GM18526 (cell line): ENCODE measurements around the gene ZNF217.

Source experiments
- POLR2A ChIP-seq: IDR thresholded peaks from 3 replicates; pipeline ENCODE4 v1.6.1; 2011; ENCODE audit not compliant: insufficient read length; ENCODE audit errors: extremely low read depth

The ZNF217 gene

DNA sequence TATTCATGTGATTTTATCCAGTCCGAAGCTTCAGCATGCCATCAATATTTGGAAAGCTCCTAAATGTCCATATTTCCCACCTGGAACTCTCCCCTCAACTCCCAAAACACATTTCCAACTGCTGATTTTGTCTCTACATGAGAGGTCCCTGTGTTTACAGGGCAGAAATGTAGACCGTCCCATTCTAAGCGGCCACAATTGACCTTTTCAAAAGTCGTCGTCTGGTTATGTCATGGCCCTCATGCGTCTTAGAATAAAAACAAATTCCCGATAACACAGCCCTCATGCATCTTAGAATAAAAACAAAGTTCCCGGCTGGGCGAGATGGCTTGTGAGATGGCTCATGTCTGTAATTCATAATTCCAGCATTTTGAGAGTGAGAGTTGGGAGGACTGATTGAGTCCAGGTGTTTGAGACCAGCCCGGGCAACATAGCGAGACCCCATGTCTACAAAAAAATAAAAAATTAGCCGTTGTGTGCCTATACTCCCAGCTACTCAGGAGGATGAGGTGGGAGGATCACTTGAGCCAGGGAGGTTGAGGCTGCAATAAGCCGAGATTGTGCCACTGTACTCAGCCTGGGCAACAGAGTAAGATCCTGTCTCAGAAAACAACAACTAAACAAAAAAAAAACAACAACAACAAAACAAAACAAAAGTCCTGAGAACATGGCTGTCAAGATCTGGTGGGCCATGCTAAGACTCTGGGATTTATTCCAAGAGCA lies 6.4 kb upstream of the ZNF217 start:
- TF ChIP-seq POLR2A = no peak

DNA sequence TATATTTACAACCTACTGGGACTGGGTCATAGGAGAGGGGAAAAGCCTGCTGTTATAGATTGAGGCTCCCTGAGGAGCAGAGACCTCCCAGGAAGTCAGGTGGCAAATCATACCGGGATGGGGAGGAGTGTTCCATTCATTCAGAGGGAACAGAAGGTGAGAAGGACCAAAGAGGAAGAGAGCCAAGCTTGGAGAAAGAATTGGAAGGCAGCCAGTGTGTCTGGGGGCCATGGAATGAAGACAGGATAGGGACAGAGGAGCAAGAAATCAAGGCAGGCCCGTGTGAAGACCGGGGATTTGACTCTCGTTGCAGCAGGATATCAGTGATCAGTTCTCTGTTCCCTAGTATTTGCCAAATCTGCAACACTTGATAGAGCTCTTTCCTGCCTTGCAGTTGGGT lies 5.7 kb upstream of the ZNF217 start:
- no peak for TF ChIP-seq POLR2A

GRCh38 chr20:53599044-53599362 lies 5.4 kb upstream of the ZNF217 start:
- no peak for TF ChIP-seq POLR2A

DNA sequence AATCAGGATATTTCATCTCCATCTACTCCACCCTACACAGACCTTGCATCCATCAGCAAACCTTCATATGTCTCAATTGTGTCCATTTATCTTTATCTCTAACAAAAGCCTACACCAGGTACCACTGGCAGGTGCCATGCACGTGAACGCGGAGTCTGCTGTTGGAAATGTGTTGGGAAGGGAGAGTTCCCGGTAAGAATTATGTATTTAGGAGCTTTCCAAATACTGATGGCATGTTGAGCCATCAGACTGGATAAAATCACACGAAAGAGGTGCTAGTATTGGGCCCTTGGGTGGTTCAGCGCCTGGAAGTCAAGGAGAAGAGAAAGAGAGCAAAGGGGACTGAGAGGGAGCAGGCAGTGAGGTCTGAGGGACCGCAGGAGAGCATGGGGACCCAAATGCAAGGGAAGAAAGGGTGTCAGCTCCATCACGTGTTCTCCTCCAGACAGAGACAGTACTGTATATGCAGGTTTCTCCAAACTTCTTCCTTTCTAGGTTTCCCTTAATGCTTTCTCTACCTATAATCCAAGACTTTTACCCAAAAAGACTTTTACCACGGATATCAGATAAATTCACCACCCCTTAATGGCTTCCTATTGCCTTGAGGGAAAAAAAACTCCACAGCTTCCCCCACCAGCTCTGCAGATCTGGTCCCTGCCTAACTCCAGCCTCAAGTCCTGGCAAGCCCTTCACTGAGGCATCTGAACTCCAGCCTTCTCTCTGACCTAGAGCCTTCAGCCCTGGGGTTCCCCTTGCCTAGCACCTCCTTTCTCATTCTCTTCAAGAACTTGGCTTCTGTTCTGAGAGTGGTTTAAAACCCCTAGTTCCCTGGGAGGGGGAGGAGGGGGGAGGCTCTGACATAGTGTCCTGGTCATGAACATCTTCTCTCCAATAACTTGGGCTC lies 4.8 kb upstream of the ZNF217 start:
- TF ChIP-seq POLR2A = no peak

GRCh38 chr20:53597521-53598120 lies 4.0 kb upstream of the ZNF217 start:
- TF ChIP-seq POLR2A = no peak

- TF ChIP-seq POLR2A = no peak
Observed at GRCh38 chr20:53597030-53597482, 3.4 kb upstream of the ZNF217 start.

GRCh38 chr20:53595018-53595378 lies 1.4 kb upstream of the ZNF217 start:
- TF ChIP-seq POLR2A = no peak

DNA sequence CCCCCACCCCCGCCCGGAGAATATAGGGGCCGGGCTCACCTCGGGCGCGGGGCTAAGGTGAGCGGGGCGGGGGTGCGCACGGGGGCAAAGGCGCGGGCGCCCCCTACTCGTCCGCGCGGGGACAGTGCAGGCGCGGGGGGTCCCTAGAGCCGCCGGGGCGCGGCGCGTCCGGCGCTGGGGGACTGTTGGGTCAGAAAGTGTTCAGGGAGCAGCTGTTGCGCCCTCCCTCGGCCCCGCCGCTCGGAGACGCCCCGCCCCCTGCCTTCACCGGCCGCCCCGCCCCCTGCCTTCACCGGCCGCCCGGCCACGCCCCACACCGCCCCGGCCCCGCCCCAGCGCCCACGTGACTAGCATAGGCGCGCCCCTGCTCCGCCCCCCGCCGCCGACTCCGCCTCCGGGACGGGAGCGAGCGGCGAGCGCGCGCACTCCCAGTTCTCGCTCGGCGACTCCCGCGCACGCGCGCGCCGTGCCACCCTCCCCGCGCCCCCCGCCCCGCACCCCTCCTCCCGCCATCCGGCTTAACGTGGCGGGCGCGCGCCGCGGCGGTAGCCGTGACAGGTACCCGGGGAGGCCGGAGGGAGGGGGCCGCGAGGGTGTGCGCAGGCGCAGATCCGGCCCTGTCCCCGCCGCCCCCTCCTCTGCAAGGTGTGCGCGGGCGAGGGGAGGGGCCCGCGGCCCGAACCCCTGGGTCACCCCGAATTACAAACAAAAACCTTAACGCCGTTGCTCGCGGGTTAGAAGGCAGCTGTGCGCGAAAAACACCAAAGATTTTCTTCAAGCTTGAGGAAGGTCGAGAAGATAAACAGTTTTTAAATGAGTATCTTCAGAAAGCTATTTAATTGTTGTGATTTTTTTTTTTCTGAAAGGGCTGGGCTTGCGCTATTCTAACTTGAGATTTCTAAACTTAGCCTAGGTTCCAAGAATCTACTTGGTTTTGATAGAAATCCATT lies 704 bp upstream of the ZNF217 start:
- TF ChIP-seq POLR2A = peak; percentile 44

GRCh38 chr20:53592992-53593465 lies 610 bp downstream of the ZNF217 start:
- no peak for TF ChIP-seq POLR2A

DNA sequence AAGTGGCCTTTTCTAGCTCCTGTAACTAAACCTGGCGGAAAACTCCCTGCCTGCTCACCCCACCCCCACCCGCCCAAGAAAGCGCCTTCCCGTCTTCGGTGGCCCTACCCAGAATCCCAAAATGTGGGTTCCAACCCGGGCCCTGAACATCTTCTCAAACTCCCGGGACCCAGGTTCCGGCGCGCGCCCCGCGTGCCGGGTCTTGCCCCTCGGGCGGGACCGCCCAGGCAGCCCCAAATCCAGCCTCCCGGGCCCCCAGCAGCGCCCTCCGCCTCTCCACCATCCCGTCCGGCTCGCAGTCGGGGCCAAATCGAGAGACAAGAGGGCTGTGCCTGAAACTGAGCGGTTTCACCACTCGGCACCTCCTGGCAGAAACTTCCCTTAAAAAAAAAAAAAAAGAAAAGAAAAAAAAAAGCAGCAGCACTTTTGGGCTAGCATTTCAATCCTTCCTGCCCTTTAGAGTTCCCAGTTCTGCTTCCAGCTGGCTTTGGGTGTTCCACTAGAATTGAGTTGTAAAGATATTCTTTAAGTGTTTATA lies 1.1 kb downstream of the ZNF217 start:
- peak; percentile 46 for TF ChIP-seq POLR2A

- no peak for TF ChIP-seq POLR2A
Observed at GRCh38 chr20:53586640-53587039, 7.0 kb downstream of the ZNF217 start.

GRCh38 chr20:53582574-53583351 lies 10.9 kb downstream of the ZNF217 start:
- TF ChIP-seq POLR2A = no peak

GRCh38 chr20:53582251-53582570 lies 11.4 kb downstream of the ZNF217 start:
- no peak for TF ChIP-seq POLR2A
